K562 (cell line): ENCODE measurements around the gene COL24A1.

Experiments used
- ASH1L ChIP-seq: fragments of 450-650 bp; IDR thresholded peaks from 2 replicates; pipeline ENCODE4 v1.6.1; 2018; ENCODE audit warnings: borderline replicate concordance, mild to moderate bottlenecking, low read depth; ENCODE audit not compliant: partially characterized antibody
- CBFB ChIP-seq: sonication (generic); formaldehyde crosslinking; IDR thresholded peaks from 2 replicates; pipeline ENCODE4 v1.4.0; 2020; ENCODE audit warnings: mild to moderate bottlenecking, missing genetic modification reagents
- L3MBTL2 ChIP-seq: fragments of 450-650 bp; IDR thresholded peaks from 2 replicates; pipeline ENCODE4 v1.6.1; 2016; ENCODE audit warnings: mild to moderate bottlenecking, moderate library complexity
- MTA2 ChIP-seq: fragments of 450-650 bp; IDR thresholded peaks from 2 replicates; pipeline ENCODE4 v1.6.1; 2016; ENCODE audit warnings: low read depth
- PHF20 ChIP-seq: fragments of 450-650 bp; IDR thresholded peaks from 2 replicates; pipeline ENCODE4 v1.6.1; 2018; ENCODE audit not compliant: partially characterized antibody
- POLR2A ChIP-seq: fragments of 450-650 bp; conservative IDR thresholded peaks from 2 replicates; pipeline ENCODE4 v1.6.1; 2016
- RNF2 ChIP-seq: sonication (generic); IDR thresholded peaks from 2 replicates; pipeline ENCODE4 v1.6.1; 2016
- TAF1 ChIP-seq: IDR thresholded peaks from 2 replicates; pipeline ENCODE4 v1.6.1; 2011; ENCODE audit warnings: mild to moderate bottlenecking, low read length, moderate library complexity; ENCODE audit not compliant: insufficient read depth, control insufficient read depth, severe bottlenecking; ENCODE audit errors: extremely low read depth
- ZNF274 ChIP-seq: IDR thresholded peaks from 2 replicates; pipeline ENCODE4 v1.6.1; 2011; ENCODE audit warnings: low read depth, mild to moderate bottlenecking, low read length, moderate library complexity, borderline replicate concordance
- TF ChIP-seq, protein P1 (sequence below): fragments of 450-650 bp; IDR thresholded peaks from 2 replicates; pipeline ENCODE4 v1.6.1; 2016; ENCODE audit warnings: antibody characterized with exemption
- TF ChIP-seq, protein P2 (sequence below): fragments of 250-450 bp; sonication (Bioruptor Pico); IDR thresholded peaks from 2 replicates; pipeline ENCODE4 v1.4.0; 2020; ENCODE audit warnings: mild to moderate bottlenecking

DNA sequence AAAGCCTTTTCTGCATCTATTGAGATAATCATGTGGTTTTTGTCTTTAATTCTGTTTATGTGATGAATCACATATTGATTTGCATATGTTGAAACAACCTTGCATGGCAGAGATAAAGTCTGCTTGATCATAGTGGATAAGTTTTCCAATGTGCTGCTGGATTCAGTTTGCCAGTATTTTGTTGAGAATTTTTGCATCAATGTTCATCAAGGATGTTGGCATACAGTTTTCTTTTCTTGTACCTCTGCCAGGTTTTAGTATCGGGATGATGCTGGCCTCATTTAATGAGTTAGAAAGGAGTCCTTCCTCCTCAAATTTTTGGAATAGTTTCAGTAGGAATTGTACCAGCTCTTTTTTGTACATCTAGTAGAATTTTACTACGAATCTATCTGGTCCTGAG is 55.0 kb downstream of the COL24A1 start:
- TF ChIP-seq L3MBTL2, result no peak
- no peak for TF ChIP-seq MTA2
- no peak for TF ChIP-seq POLR2A
- no peak for TF ChIP-seq ASH1L
- TF ChIP-seq, protein P1, sequence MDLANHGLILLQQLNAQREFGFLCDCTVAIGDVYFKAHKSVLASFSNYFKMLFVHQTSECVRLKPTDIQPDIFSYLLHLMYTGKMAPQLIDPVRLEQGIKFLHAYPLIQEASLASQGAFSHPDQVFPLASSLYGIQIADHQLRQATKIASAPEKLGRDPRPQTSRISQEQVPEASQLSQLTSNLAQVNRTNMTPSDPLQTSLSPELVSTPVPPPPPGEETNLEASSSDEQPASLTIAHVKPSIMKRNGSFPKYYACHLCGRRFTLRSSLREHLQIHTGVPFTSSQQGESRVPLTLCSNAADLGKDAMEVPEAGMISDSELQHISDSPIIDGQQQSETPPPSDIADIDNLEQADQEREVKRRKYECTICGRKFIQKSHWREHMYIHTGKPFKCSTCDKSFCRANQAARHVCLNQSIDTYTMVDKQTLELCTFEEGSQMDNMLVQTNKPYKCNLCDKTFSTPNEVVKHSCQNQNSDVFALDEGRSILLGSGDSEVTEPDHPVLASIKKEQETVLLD, result no peak
- TF ChIP-seq, protein P2, sequence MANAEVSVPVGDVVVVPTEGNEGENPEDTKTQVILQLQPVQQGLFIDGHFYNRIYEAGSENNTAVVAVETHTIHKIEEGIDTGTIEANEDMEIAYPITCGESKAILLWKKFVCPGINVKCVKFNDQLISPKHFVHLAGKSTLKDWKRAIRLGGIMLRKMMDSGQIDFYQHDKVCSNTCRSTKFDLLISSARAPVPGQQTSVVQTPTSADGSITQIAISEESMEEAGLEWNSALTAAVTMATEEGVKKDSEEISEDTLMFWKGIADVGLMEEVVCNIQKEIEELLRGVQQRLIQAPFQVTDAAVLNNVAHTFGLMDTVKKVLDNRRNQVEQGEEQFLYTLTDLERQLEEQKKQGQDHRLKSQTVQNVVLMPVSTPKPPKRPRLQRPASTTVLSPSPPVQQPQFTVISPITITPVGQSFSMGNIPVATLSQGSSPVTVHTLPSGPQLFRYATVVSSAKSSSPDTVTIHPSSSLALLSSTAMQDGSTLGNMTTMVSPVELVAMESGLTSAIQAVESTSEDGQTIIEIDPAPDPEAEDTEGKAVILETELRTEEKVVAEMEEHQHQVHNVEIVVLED (CRISPR knock-in tag), result no peak
- TF ChIP-seq TAF1, result no peak
- no peak for TF ChIP-seq ZNF274
- no peak for TF ChIP-seq CBFB (CRISPR knock-in tag)
- no peak for TF ChIP-seq PHF20
- TF ChIP-seq RNF2, result no peak
